GM10248 (cell line): ENCODE measurements around the gene FAM53B.

Source experiments
- CTCF ChIA-PET: fragments of 300-600 bp; sonication (Branson Sonifier 250); formaldehyde crosslinking; extraction: SDS; loops from one replicate; lab custom pipeline; 2021; ENCODE audit warnings: antibody characterized with exemption; lab: Yijun Ruan, JAX
- POLR2A ChIA-PET: fragments of 350-650 bp; sonication (Branson Sonifier 250); formaldehyde crosslinking; extraction: SDS; loops from one replicate; lab custom pipeline; 2020; ENCODE audit warnings: antibody characterized with exemption; lab: Yijun Ruan, JAX
- DNase-seq: peaks from one replicate; pipeline ENCODE4 v3.0.0; 2012; ENCODE audit errors: extremely low spot score
- TF ChIP-seq, protein P1 (sequence below): IDR thresholded peaks from 2 replicates; pipeline ENCODE4 v1.5.1; 2012; ENCODE audit warnings: mild to moderate bottlenecking, low read depth; ENCODE audit errors: extremely low read depth, missing control alignments, control extremely low read depth

The FAM53B gene

DNA sequence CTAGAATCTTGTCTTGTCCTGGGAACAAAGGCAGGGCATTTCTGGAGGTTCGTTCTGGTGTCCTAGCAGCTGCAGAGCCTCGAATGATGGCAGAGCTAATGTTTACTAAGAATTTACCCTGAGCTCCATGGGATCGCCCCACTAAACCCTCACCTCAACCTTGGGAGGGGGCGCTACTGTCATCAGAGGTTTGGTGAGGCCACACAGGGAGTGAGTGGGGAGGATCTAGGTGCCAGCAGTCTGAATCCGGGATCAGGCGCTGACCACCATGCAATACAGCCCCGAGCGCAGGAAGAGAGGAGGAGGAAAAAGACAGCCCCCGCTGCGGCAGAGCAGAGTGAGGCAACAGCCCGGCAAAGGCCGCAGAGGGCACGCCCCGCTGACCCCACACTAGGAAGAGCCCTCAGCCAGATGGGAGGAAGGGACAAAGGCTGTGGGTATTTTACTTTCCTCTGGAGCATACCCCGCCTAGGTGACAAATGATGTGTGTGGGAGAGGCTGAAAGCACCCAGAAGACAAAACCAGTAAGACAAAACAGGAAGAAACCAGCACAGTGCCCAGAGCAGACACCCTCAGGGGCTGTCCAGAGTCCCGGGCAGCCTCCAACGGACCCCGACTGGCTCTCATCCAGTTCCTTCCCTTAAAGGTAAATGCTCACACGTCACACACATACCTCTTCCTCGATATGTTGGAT lies 103.5 kb downstream of the FAM53B start:
- POLR2A ChIA-PET, result no interaction called here
- CTCF ChIA-PET, result interaction anchor here (1.3 kb wide), 1 partner anchor 14 kb away, joined by 3 read pairs; no protein-coding TSS in a partner anchor
- TF ChIP-seq, protein P1, sequence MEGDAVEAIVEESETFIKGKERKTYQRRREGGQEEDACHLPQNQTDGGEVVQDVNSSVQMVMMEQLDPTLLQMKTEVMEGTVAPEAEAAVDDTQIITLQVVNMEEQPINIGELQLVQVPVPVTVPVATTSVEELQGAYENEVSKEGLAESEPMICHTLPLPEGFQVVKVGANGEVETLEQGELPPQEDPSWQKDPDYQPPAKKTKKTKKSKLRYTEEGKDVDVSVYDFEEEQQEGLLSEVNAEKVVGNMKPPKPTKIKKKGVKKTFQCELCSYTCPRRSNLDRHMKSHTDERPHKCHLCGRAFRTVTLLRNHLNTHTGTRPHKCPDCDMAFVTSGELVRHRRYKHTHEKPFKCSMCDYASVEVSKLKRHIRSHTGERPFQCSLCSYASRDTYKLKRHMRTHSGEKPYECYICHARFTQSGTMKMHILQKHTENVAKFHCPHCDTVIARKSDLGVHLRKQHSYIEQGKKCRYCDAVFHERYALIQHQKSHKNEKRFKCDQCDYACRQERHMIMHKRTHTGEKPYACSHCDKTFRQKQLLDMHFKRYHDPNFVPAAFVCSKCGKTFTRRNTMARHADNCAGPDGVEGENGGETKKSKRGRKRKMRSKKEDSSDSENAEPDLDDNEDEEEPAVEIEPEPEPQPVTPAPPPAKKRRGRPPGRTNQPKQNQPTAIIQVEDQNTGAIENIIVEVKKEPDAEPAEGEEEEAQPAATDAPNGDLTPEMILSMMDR, result no peak
- DNase-seq, result peak; percentile 67

DNA sequence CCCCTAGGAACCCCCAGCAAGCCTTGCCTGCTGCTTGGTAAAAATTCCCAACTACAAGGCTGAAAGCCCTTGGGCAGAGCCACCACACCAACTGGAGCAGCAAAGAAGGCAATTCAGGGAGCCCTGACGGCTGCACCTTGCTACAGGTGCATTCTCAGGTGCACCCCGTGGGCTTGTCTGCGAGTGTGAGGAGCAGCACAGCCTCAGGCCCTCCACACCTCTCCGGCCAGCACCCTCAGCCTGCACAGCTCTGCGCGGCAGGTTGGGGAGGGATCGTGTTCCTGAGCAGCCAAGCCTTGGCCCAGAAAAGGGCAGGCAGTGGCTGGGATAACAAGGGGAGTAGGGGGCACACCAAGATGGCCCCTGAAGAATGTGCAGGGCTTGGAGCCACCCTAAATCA lies 104.1 kb downstream of the FAM53B start:
- TF ChIP-seq, protein P1, result no peak
- ChIA-PET CTCF (interaction anchor here (1.3 kb wide), 1 partner anchor 19 kb away, joined by 3 read pairs; no protein-coding TSS in a partner anchor), POLR2A (no interaction called here)
- no peak for DNase-seq

DNA sequence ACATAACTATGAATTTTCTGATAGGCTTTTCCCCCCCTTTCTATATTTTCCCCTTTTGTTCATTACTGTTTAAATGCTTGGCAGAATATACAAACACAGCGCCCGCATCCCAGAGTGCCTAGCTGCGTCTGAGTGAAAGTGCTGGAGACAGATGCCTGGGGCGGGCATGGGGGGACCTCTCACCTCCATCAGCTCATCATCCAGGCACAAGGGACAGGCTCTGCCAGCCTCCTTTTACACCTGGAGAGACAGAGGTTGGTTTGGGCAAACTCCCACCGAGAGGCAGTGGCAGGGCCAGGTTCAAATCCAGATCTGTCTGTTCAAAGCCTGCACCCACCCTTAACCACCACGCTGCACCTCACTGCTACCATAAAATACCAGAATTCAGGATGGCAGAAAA lies 104.5 kb downstream of the FAM53B start:
- POLR2A ChIA-PET, result no interaction called here
- CTCF ChIA-PET, result interaction anchor here (1.3 to 1.4 kb wide), 2 partner anchors 8 to 18 kb away, joined by 3 read pairs; no protein-coding TSS in a partner anchor
- DNase-seq, result no peak
- TF ChIP-seq, protein P1, result no peak

DNA sequence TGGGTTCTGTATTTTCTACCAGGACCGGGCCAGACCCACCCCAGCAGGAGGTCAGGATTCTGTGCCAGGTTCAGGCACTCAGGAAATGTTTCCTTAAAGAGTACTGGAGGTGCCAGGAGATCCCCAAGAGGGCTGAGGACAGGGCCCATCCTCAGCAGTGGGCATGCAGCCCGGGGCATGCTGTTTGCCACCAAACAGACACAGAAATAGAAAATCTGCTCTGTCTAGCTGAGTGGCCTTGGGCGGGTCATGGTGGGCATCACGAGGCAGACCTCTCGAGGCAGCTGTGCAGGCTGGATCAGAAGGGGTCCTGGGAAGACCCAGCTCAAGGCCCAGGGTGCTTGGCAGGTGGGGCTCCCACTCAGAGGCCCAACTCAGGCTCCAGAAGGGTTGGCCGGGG lies 105.0 kb downstream of the FAM53B start:
- CTCF ChIA-PET, result interaction anchor here (1.3 to 1.4 kb wide), 2 partner anchors 9 to 18 kb away, joined by 3 read pairs; no protein-coding TSS in a partner anchor
- no peak for DNase-seq
- TF ChIP-seq, protein P1, result no peak
- POLR2A ChIA-PET, result no interaction called here

DNA sequence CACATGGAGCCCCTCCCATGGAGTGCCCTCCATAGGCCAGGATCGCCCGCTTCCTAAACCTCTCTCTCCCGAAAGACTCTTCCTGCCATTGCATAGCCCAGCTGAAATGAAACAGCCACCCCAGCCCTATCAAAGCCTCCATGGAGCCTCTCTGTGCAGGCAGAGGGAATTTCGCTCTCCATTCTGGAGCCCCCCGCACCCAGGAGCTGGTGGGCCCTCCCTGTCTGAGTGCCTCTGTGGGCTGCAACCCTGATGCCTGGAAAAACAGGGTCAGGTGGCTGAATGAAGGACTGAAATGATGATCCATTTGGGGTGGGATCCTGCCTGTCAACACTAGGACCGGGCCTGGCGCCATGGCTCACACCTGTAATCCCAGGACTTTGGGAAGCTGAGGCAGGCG lies 106.4 kb downstream of the FAM53B start:
- ChIA-PET POLR2A (no interaction called here), CTCF (interaction anchor here (1.0 to 1.5 kb wide), 2 partner anchors 8 to 10 kb away, joined by 3 read pairs; no protein-coding TSS in a partner anchor)
- TF ChIP-seq, protein P1, result no peak
- no peak for DNase-seq

DNA sequence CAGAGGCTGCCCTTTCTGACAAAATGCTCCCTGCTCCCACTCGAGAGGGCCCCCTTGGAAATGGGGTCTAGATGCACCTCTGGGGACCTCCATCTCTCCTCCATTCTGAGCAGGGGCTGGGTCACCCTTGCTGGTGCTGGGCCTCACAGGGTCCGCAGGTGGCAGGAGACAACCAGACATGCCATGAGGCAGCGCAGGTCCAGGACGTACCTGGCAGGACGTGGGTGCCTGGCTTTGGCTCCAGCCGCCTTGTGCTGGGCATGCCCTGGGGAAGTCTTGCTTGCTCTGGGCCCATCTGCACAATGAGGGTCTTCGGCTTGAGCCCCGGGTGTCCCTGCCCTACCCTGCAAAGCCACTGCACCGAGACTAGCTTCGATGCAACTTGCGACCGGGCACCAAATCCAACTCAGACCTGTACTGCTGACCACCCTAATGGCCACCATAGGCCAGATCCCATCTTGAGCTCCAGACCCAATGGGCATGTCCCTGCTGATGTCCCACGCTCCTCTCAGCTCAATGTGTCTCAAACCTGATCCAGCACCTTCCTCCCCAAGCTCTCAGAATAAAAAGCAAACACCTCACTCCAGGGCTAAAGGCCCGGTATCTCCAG lies 107.0 kb downstream of the FAM53B start:
- CTCF ChIA-PET, result interaction anchor here (1.0 to 1.5 kb wide), 2 partner anchors 9 to 10 kb away, joined by 3 read pairs; no protein-coding TSS in a partner anchor
- POLR2A ChIA-PET, result no interaction called here
- TF ChIP-seq, protein P1, result no peak
- no peak for DNase-seq
